ENCODE results near the gene PARD3. TPM values are rescaled to one million over a fixed set of nuclear protein-coding genes. Genes with fewer than 3 reads are reported as not detected.

Gene PARD3
- polyA plus RNA-seq, 1 donor from 2014 or later = 12.4 TPM

GRCh38 chr10:34094961-34095360, 720.1 kb downstream of the PARD3 start:
- Histone ChIP-seq H4K20me1 (ENCODE audit: insufficient read depth) (no peaks in the 10 kb centered on the region), H3K27me3 (ENCODE audit: insufficient read depth, low read depth, low read length) (no peaks in the 10 kb centered on the region), H3F3A (ENCODE audit: insufficient read depth, low read length, poor library complexity, severe bottlenecking) (no peaks in the 10 kb centered on the region), H3K9me2 (ENCODE audit: insufficient read depth, low read length) (no peaks in the 10 kb centered on the region), H3K36me3 (ENCODE audit: insufficient read depth, low read length) (no peaks in the 10 kb centered on the region), H2AFZ (ENCODE audit: low read depth, low read length) (no peak overlapping the region), H3K9me3 (ENCODE audit: low read length) (no peaks in the 10 kb centered on the region), H3K9ac (ENCODE audit: low read length) (no peak overlapping the region), H3K4me3 (ENCODE audit: low read length) (no peak overlapping the region), H3K4me2 (ENCODE audit: low read length) (no peak overlapping the region), H3K79me2 (replicated peaks; ENCODE audit: insufficient read depth, low read length) (no peaks in the 10 kb centered on the region), H3K27ac (ENCODE audit: low read length) (no peak overlapping the region)
- no peak for TF ChIP-seq POLR2AphosphoS5 (IDR thresholded peaks at IDR 0.05)
- TF ChIP-seq CTCF (IDR thresholded peaks at IDR 0.05; ENCODE audit: poor library complexity, severe bottlenecking) = no peak
- TF ChIP-seq MXI1 (conservative IDR thresholded peaks at IDR 0.05; ENCODE audit: poor library complexity, severe bottlenecking) = no peak
- TF ChIP-seq REST (IDR thresholded peaks at IDR 0.05; ENCODE audit: borderline replicate concordance) = no peak
- no peak for TF ChIP-seq RAD21 (conservative IDR thresholded peaks at IDR 0.05)
- no peak for TF ChIP-seq EP300 (conservative IDR thresholded peaks at IDR 0.05; ENCODE audit: poor library complexity, severe bottlenecking)
- no peak for TF ChIP-seq SMC3 (conservative IDR thresholded peaks at IDR 0.05; ENCODE audit: poor library complexity)
- no peak for TF ChIP-seq EZH2 (IDR thresholded peaks at IDR 0.05; ENCODE audit: borderline replicate concordance, insufficient read depth, low read length, poor library complexity, severe bottlenecking)
- TF ChIP-seq TAF1 (IDR thresholded peaks at IDR 0.05; ENCODE audit: low read depth) = no peak

GRCh38 chr10:34094146-34094696, 720.9 kb downstream of the PARD3 start:
- Histone ChIP-seq H3K9me2 (ENCODE audit: insufficient read depth, low read length) (no peaks in the 10 kb centered on the region), H3K36me3 (ENCODE audit: insufficient read depth, low read length) (no peaks in the 10 kb centered on the region), H3K79me2 (replicated peaks; ENCODE audit: insufficient read depth, low read length) (no peaks in the 10 kb centered on the region), H3F3A (ENCODE audit: insufficient read depth, low read length, poor library complexity, severe bottlenecking) (no peaks in the 10 kb centered on the region), H3K27ac (ENCODE audit: low read length) (no peak overlapping the region), H3K27me3 (ENCODE audit: insufficient read depth, low read depth, low read length) (no peaks in the 10 kb centered on the region), H4K20me1 (ENCODE audit: insufficient read depth) (no peaks in the 10 kb centered on the region), H2AFZ (ENCODE audit: low read depth, low read length) (no peak overlapping the region), H3K4me3 (ENCODE audit: low read length) (no peak overlapping the region), H3K9me3 (ENCODE audit: low read length) (no peaks in the 10 kb centered on the region), H3K9ac (ENCODE audit: low read length) (no peak overlapping the region), H3K4me2 (ENCODE audit: low read length) (no peak overlapping the region)
- no peak for TF ChIP-seq EP300 (conservative IDR thresholded peaks at IDR 0.05; ENCODE audit: poor library complexity, severe bottlenecking)
- no peak for TF ChIP-seq POLR2AphosphoS5 (IDR thresholded peaks at IDR 0.05)
- TF ChIP-seq SMC3 (conservative IDR thresholded peaks at IDR 0.05; ENCODE audit: poor library complexity) = no peak
- no peak for TF ChIP-seq TAF1 (IDR thresholded peaks at IDR 0.05; ENCODE audit: low read depth)
- no peak for TF ChIP-seq MXI1 (conservative IDR thresholded peaks at IDR 0.05; ENCODE audit: poor library complexity, severe bottlenecking)
- TF ChIP-seq EZH2 (IDR thresholded peaks at IDR 0.05; ENCODE audit: borderline replicate concordance, insufficient read depth, low read length, poor library complexity, severe bottlenecking) = no peak
- TF ChIP-seq REST (IDR thresholded peaks at IDR 0.05; ENCODE audit: borderline replicate concordance) = no peak
- TF ChIP-seq CTCF (IDR thresholded peaks at IDR 0.05; ENCODE audit: poor library complexity, severe bottlenecking) = no peak
- TF ChIP-seq RAD21 (conservative IDR thresholded peaks at IDR 0.05) = no peak
